Measurements from ENCODE around the gene MLN.

Gene MLN

GRCh38 chr6:33840048-33840926 lies 36.5 kb upstream of the MLN start:
- Histone ChIP-seq H3K4me3 (ENCODE audit: insufficient read length, low read depth) (no peak overlapping the region), H3K9me3 (ENCODE audit: insufficient read depth, low read length) (0 out of 2 replicates have a peak, but pooled peaks cover 7% of the 10 kb centered on the region), H3K27me3 (ENCODE audit: insufficient read depth, insufficient read length) (no peaks in the 10 kb centered on the region), H3K9ac (ENCODE audit: insufficient read length, low read depth) (no peak overlapping the region), H3K4me1 (ENCODE audit: insufficient read depth, insufficient read length) (peaks cover 29% of the 10 kb centered on the region), H3K36me3 (ENCODE audit: insufficient read depth, insufficient read length, low read length) (no peaks in the 10 kb centered on the region)
- TF ChIP-seq SUZ12 (IDR thresholded peaks at IDR 0.05; ENCODE audit: extremely low read depth, insufficient read depth, insufficient read length) (no peak), ZNF274 (IDR thresholded peaks at IDR 0.05; ENCODE audit: low read depth, low read length) (no peak), YY1 (IDR thresholded peaks at IDR 0.05; ENCODE audit: insufficient read depth, insufficient read length) (no peak)
- no peak for DNase-seq (ENCODE audit: low read depth, low spot score)

GRCh38 chr6:33839399-33840047 lies 35.7 kb upstream of the MLN start:
- H3K36me3 ChIP-seq (ENCODE audit: insufficient read depth, insufficient read length, low read length): no peaks in the 10 kb centered on the region
- 0 out of 2 replicates have a peak, but pooled peaks cover 7% of the 10 kb centered on the region for H3K9me3 ChIP-seq (ENCODE audit: insufficient read depth, low read length)
- TF ChIP-seq SUZ12 (IDR thresholded peaks at IDR 0.05; ENCODE audit: extremely low read depth, insufficient read depth, insufficient read length) (no peak), YY1 (IDR thresholded peaks at IDR 0.05; ENCODE audit: insufficient read depth, insufficient read length) (no peak), ZNF274 (IDR thresholded peaks at IDR 0.05; ENCODE audit: low read depth, low read length) (no peak)
- peaks cover 29% of the 10 kb centered on the region for H3K4me1 ChIP-seq (ENCODE audit: insufficient read depth, insufficient read length)
- DNase-seq (ENCODE audit: low read depth, low spot score): no peak
- no peak overlapping the region for H3K4me3 ChIP-seq (ENCODE audit: insufficient read length, low read depth)
- H3K27me3 ChIP-seq (ENCODE audit: insufficient read depth, insufficient read length): no peaks in the 10 kb centered on the region
- H3K9ac ChIP-seq (ENCODE audit: insufficient read length, low read depth): no peak overlapping the region

GRCh38 chr6:33838983-33839382 lies 35.2 kb upstream of the MLN start:
- no peaks in the 10 kb centered on the region for H3K36me3 ChIP-seq (ENCODE audit: insufficient read depth, insufficient read length, low read length)
- peaks cover 29% of the 10 kb centered on the region for H3K4me1 ChIP-seq (ENCODE audit: insufficient read depth, insufficient read length)
- peak overlapping the region; percentile 27 for H3K9ac ChIP-seq (ENCODE audit: insufficient read length, low read depth)
- no peaks in the 10 kb centered on the region for H3K27me3 ChIP-seq (ENCODE audit: insufficient read depth, insufficient read length)
- H3K4me3 ChIP-seq (ENCODE audit: insufficient read length, low read depth): no peak overlapping the region
- H3K9me3 ChIP-seq (ENCODE audit: insufficient read depth, low read length): peaks cover 10% of the 10 kb centered on the region; the same call in 1 of the 2 replicates
- no peak for DNase-seq (ENCODE audit: low read depth, low spot score)
- TF ChIP-seq YY1 (IDR thresholded peaks at IDR 0.05; ENCODE audit: insufficient read depth, insufficient read length) (no peak), ZNF274 (IDR thresholded peaks at IDR 0.05; ENCODE audit: low read depth, low read length) (no peak), SUZ12 (IDR thresholded peaks at IDR 0.05; ENCODE audit: extremely low read depth, insufficient read depth, insufficient read length) (no peak)

- H3K36me3 ChIP-seq (ENCODE audit: insufficient read depth, insufficient read length, low read length): no peaks in the 10 kb centered on the region
- peaks cover 19% of the 10 kb centered on the region; the same call in 1 of the 2 replicates for H3K9me3 ChIP-seq (ENCODE audit: insufficient read depth, low read length)
- DNase-seq (ENCODE audit: low read depth, low spot score): no peak
- H3K4me3 ChIP-seq (ENCODE audit: insufficient read length, low read depth): no peak overlapping the region
- peaks cover 26% of the 10 kb centered on the region for H3K4me1 ChIP-seq (ENCODE audit: insufficient read depth, insufficient read length)
- peak overlapping the region; percentile 37 for H3K9ac ChIP-seq (ENCODE audit: insufficient read length, low read depth)
- TF ChIP-seq SUZ12 (IDR thresholded peaks at IDR 0.05; ENCODE audit: extremely low read depth, insufficient read depth, insufficient read length) (no peak), YY1 (IDR thresholded peaks at IDR 0.05; ENCODE audit: insufficient read depth, insufficient read length) (no peak), ZNF274 (IDR thresholded peaks at IDR 0.05; ENCODE audit: low read depth, low read length) (no peak)
- H3K27me3 ChIP-seq (ENCODE audit: insufficient read depth, insufficient read length): no peaks in the 10 kb centered on the region
Observed at GRCh38 chr6:33837971-33838665, 34.3 kb upstream of the MLN start.

GRCh38 chr6:33836806-33837469 lies 33.1 kb upstream of the MLN start:
- Histone ChIP-seq H3K9ac (ENCODE audit: insufficient read length, low read depth) (no peak overlapping the region), H3K36me3 (ENCODE audit: insufficient read depth, insufficient read length, low read length) (no peaks in the 10 kb centered on the region), H3K9me3 (ENCODE audit: insufficient read depth, low read length) (peaks cover 21% of the 10 kb centered on the region; the same call in 1 of the 2 replicates), H3K27me3 (ENCODE audit: insufficient read depth, insufficient read length) (no peaks in the 10 kb centered on the region), H3K4me3 (ENCODE audit: insufficient read length, low read depth) (no peak overlapping the region), H3K4me1 (ENCODE audit: insufficient read depth, insufficient read length) (peaks cover 25% of the 10 kb centered on the region)
- no peak for TF ChIP-seq ZNF274 (IDR thresholded peaks at IDR 0.05; ENCODE audit: low read depth, low read length)
- TF ChIP-seq SUZ12 (IDR thresholded peaks at IDR 0.05; ENCODE audit: extremely low read depth, insufficient read depth, insufficient read length): no peak
- TF ChIP-seq YY1 (IDR thresholded peaks at IDR 0.05; ENCODE audit: insufficient read depth, insufficient read length): no peak
- no peak for DNase-seq (ENCODE audit: low read depth, low spot score)

GRCh38 chr6:33834401-33835392 lies 30.9 kb upstream of the MLN start:
- Histone ChIP-seq H3K4me1 (ENCODE audit: insufficient read depth, insufficient read length) (peaks cover 20% of the 10 kb centered on the region), H3K36me3 (ENCODE audit: insufficient read depth, insufficient read length, low read length) (no peaks in the 10 kb centered on the region), H3K27me3 (ENCODE audit: insufficient read depth, insufficient read length) (no peaks in the 10 kb centered on the region), H3K9ac (ENCODE audit: insufficient read length, low read depth) (no peak overlapping the region), H3K9me3 (ENCODE audit: insufficient read depth, low read length) (peaks cover 21% of the 10 kb centered on the region; the same call in 1 of the 2 replicates), H3K4me3 (ENCODE audit: insufficient read length, low read depth) (no peak overlapping the region)
- TF ChIP-seq YY1 (IDR thresholded peaks at IDR 0.05; ENCODE audit: insufficient read depth, insufficient read length) (no peak), ZNF274 (IDR thresholded peaks at IDR 0.05; ENCODE audit: low read depth, low read length) (no peak), SUZ12 (IDR thresholded peaks at IDR 0.05; ENCODE audit: extremely low read depth, insufficient read depth, insufficient read length) (no peak)
- no peak for DNase-seq (ENCODE audit: low read depth, low spot score)
